Measurements from ENCODE around the gene NACC2. TPM values are rescaled to one million over a fixed set of nuclear protein-coding genes. Genes with fewer than 3 reads are reported as not detected.
"Not testable (repeated sequence)": the region's sequence is repeated elsewhere in the genome, so short reads cannot be mapped to it uniquely, and the experiment has no call there.

NACC2 gene
- total and polyA plus RNA-seq, 2 donors (not counting 3 experiments of a cell fraction or from before 2014, with no cell fraction given) = 15.8 to 27.1 TPM

DNA sequence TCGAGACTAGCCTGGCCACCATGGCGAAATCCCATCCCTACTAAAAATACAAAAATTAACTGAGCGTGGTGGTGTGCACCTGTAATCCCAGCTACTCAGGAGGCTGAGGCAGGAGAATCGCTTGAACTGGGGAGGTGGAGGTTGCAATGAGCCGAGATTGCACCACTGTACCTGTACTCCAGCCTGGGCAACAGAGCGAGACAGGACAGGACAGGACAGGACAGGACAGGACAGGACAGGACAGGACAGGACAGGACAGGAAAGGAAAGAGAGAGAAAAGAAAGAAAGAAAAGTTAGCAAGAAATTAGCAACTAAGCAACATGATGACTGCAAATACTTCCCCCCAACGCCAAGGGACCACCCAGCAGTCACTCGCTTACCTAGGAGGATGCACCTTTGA, 33.2 kb downstream of the NACC2 start:
- H3K79me2 ChIP-seq (ENCODE audit: control insufficient read depth, insufficient read depth, low read length) = peaks cover 61% of the 10 kb centered on the region
- H3K9ac ChIP-seq (replicated peaks; ENCODE audit: extremely low read depth, insufficient read depth, low read length); H3K36me3 ChIP-seq (ENCODE audit: control insufficient read depth in 2 of 2, extremely low read depth in 1 of 2, insufficient read depth in 2 of 2, low read length in 2 of 2); H3K4me3 ChIP-seq (replicated peaks in 1 of 3; ENCODE audit: insufficient read depth in 1 of 3, low read depth in 1 of 3, low read length in 3 of 3); H4K20me1 ChIP-seq (replicated peaks; ENCODE audit: control insufficient read depth, extremely low read depth, insufficient read depth, low read length); H3K27me3 ChIP-seq (ENCODE audit: control insufficient read depth in 2 of 2, insufficient read depth in 2 of 2, low read length in 2 of 2); H2AFZ ChIP-seq (ENCODE audit: low read depth, low read length); H3K4me1 ChIP-seq (ENCODE audit: control insufficient read depth, extremely low read depth, insufficient read depth, low read length); H3K9me3 ChIP-seq (replicated peaks; ENCODE audit: control insufficient read depth, insufficient read depth, low read length); intact Hi-C loops (cut with micrococcal nuclease); H3K27ac ChIP-seq (ENCODE audit: insufficient read depth, low read depth, low read length); H3K4me2 ChIP-seq (ENCODE audit: insufficient read depth, low read length); dilution Hi-C loops (cut with MboI; ENCODE audit: extremely low pct_ligation_motif_present, low sequenced_read_pairs); H3K9me1 ChIP-seq (replicated peaks; ENCODE audit: control insufficient read depth, extremely low read depth, insufficient read depth, low read length); DNase-seq (ENCODE audit: low read depth, low spot score); POLR2A ChIA-PET; CTCF ChIA-PET; BruUV-seq (replicated peaks); FAIRE-seq: not testable (repeated sequence)

DNA sequence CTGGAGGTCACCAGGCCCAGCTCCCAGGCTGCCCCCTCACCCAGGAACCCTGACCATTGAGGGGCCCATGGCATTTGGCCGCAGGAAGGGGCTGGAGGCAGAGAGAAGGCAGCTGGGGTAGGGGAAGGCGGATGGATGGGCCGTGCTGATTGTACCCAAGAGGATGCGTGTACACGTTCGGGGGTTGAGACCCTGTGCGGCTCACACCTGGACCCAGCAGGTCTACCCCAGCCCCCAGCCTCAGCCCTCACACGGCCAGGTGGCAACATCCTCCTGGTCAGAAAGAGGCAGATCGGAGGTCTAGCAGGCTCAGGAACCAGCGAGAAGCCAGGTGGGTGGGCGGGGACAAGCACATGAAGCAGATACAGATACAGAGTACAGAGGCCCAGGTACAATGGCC, 33.7 kb downstream of the NACC2 start:
- dilution Hi-C loops (cut with MboI; ENCODE audit: extremely low pct_ligation_motif_present, low sequenced_read_pairs) = no loop called here
- H3K4me2 ChIP-seq (ENCODE audit: insufficient read depth, low read length) = no peak overlapping the region
- H3K4me3 ChIP-seq (replicated peaks in 1 of 3; ENCODE audit: insufficient read depth in 1 of 3, low read depth in 1 of 3, low read length in 3 of 3) = no peak overlapping the region
- H3K27me3 ChIP-seq (ENCODE audit: control insufficient read depth in 2 of 2, insufficient read depth in 2 of 2, low read length in 2 of 2) = no peaks in the 10 kb centered on the region
- H3K9me1 ChIP-seq (replicated peaks; ENCODE audit: control insufficient read depth, extremely low read depth, insufficient read depth, low read length) = no peaks in the 10 kb centered on the region
- H3K27ac ChIP-seq (ENCODE audit: insufficient read depth, low read depth, low read length) = no peak overlapping the region
- H3K36me3 ChIP-seq (ENCODE audit: control insufficient read depth in 2 of 2, extremely low read depth in 1 of 2, insufficient read depth in 2 of 2, low read length in 2 of 2) = peaks cover 0 to 5% of the 10 kb centered on the region in 2 experiments
- peaks cover 61% of the 10 kb centered on the region for H3K79me2 ChIP-seq (ENCODE audit: control insufficient read depth, insufficient read depth, low read length)
- intact Hi-C loops (cut with micrococcal nuclease) = no loop called here
- no peak overlapping the region for H3K9ac ChIP-seq (replicated peaks; ENCODE audit: extremely low read depth, insufficient read depth, low read length)
- ChIA-PET POLR2A (no interaction called here), CTCF (interaction anchor here (1.2 kb wide), 1 partner anchor 28 kb away, joined by 3 read pairs; no protein-coding TSS in a partner anchor)
- no peaks in the 10 kb centered on the region for H4K20me1 ChIP-seq (replicated peaks; ENCODE audit: control insufficient read depth, extremely low read depth, insufficient read depth, low read length)
- TF ChIP-seq MYC (IDR thresholded peaks at IDR 0.05; ENCODE audit: low read depth, low read length) = no peak
- no peak for TF ChIP-seq FOS (IDR thresholded peaks at IDR 0.05; ENCODE audit: borderline replicate concordance, insufficient read depth, low read length)
- TF ChIP-seq POLR2AphosphoS5 (IDR thresholded peaks at IDR 0.05; ENCODE audit: insufficient read depth, low read depth, low read length) = no peak
- TF ChIP-seq POLR2A (IDR thresholded peaks at IDR 0.05; ENCODE audit: low read depth, low read length) = no peak
- BruUV-seq (replicated peaks) = no TSS peak
- no peaks in the 10 kb centered on the region for H3K9me3 ChIP-seq (replicated peaks; ENCODE audit: control insufficient read depth, insufficient read depth, low read length)
- no peak overlapping the region for H2AFZ ChIP-seq (ENCODE audit: low read depth, low read length)
- no peaks in the 10 kb centered on the region for H3K4me1 ChIP-seq (ENCODE audit: control insufficient read depth, extremely low read depth, insufficient read depth, low read length)
- DNase-seq (ENCODE audit: low read depth, low spot score) (no peak), FAIRE-seq (no peak)
